Lung (tissue), 12 donors: Measurements from ENCODE around the gene CSMD2. TPM values are rescaled to one million over a fixed set of nuclear protein-coding genes. Genes with fewer than 3 reads are reported as not detected.

ENCODE experiments used
- ATAC-seq: fragments of 200-7000 bp; cut with Tn5 transposase; one replicate; pipeline ENCODE4 v1.9.1; 2020; ENCODE audit warnings: moderate number of reproducible peaks; ENCODE audit not compliant: insufficient read depth, low FRiP score
- DNase-seq, 3 donors: peaks; one replicate each; pipeline ENCODE4 v3.0.0-alpha.2; 2013 to 2017
- H3K27ac ChIP-seq, 2 donors: one replicate each; pipeline ENCODE4 v1.5.1; 2013; ENCODE audit warnings: mild to moderate bottlenecking in 2 of 2, moderate library complexity in 2 of 2, control low read depth in 1 of 2, inconsistent platforms in 1 of 2, low read depth in 1 of 2, low read length in 1 of 2
- H3K27me3 ChIP-seq, 3 donors: one replicate each; pipeline ENCODE4 v1.5.1; 2013; ENCODE audit warnings: low read length in 2 of 3; ENCODE audit not compliant: control insufficient read depth in 3 of 3, insufficient read depth in 3 of 3
- H3K36me3 ChIP-seq, 4 donors: one replicate each; pipeline ENCODE4 v1.5.1; 2013; ENCODE audit warnings: low read length in 4 of 4, mild to moderate bottlenecking in 1 of 4, moderate library complexity in 1 of 4; ENCODE audit not compliant: control insufficient read depth in 4 of 4, insufficient read depth in 4 of 4
- H3K4me1 ChIP-seq, 5 donors: one replicate each; pipeline ENCODE4 v1.5.1; 2013; ENCODE audit warnings: low read length in 5 of 5, mild to moderate bottlenecking in 2 of 5, moderate library complexity in 1 of 5; ENCODE audit not compliant: control insufficient read depth in 5 of 5, insufficient read depth in 5 of 5
- H3K4me3 ChIP-seq: one replicate; pipeline ENCODE4 v1.5.1; 2013; ENCODE audit warnings: mild to moderate bottlenecking, control low read depth, moderate library complexity
- H3K9ac ChIP-seq, 2 donors: one replicate each; pipeline ENCODE4 v1.5.1; 2013; ENCODE audit warnings: low read length in 2 of 2, control low read depth in 1 of 2; ENCODE audit not compliant: insufficient read depth in 1 of 2
- H3K9me3 ChIP-seq, 4 donors: one replicate each; pipeline ENCODE4 v1.5.1; 2013; ENCODE audit warnings: low read length in 3 of 4, mild to moderate bottlenecking in 1 of 4, moderate library complexity in 1 of 4; ENCODE audit not compliant: control insufficient read depth in 4 of 4, insufficient read depth in 3 of 4
- WGBS, 2 donors: extraction: QIAGEN DNeasy Blood & Tissue Kit; methylation state at CpG; one replicate each; pipeline ENCODE4 v1.1.7; 2013; 5-methylcytosine and 5-hydroxymethylcytosine counted together
- polyA plus RNA-seq, 2 donors: library from polyadenylated mRNA; stranded (reverse); fragments of 200-250 nt; gene quantifications; one replicate each; pipeline ENCODE4 v1.2.1, GENCODE V29; 2013
- total RNA-seq, 2 donors: library from RNA; depleted of rRNA in 1 of 2; stranded (reverse); fragments of >200 nt in 1 of 2; gene quantifications; one replicate each; pipeline ENCODE4 v1.2.1, GENCODE V29; 2014 to 2021
- TF ChIP-seq, protein P1 (sequence below): IDR thresholded peaks from 2 replicates; pipeline ENCODE4 v1.5.1; 2012; ENCODE audit warnings: mild to moderate bottlenecking; ENCODE audit errors: control extremely low read depth, extremely low read depth
- donor health status: control.
- donor health status: control.
- donor health status: Bipolar disorder and iron deficiency.
- donor health status: healthy.
- donor health status: DM: yes; HTN: yes; CAD: no.

CSMD2 gene
- total and polyA plus RNA-seq, 4 donors, result 0.11 to 1.2 (median 0.39) TPM

- no peak overlapping the region for H3K27ac ChIP-seq
- no peak overlapping the region for H3K9ac ChIP-seq
- no peaks in the 10 kb centered on the region for H3K4me1 ChIP-seq
- 74 to 76% methylated on average over 2 of the region's 2 CpGs for WGBS, 2 donors
- no peak overlapping the region for H3K4me3 ChIP-seq
- no peaks in the 10 kb centered on the region for H3K36me3 ChIP-seq
- H3K27me3 ChIP-seq, result peaks cover 0 to 25% (median 7%) of the 10 kb centered on the region in 3 donors
- TF ChIP-seq, protein P1, sequence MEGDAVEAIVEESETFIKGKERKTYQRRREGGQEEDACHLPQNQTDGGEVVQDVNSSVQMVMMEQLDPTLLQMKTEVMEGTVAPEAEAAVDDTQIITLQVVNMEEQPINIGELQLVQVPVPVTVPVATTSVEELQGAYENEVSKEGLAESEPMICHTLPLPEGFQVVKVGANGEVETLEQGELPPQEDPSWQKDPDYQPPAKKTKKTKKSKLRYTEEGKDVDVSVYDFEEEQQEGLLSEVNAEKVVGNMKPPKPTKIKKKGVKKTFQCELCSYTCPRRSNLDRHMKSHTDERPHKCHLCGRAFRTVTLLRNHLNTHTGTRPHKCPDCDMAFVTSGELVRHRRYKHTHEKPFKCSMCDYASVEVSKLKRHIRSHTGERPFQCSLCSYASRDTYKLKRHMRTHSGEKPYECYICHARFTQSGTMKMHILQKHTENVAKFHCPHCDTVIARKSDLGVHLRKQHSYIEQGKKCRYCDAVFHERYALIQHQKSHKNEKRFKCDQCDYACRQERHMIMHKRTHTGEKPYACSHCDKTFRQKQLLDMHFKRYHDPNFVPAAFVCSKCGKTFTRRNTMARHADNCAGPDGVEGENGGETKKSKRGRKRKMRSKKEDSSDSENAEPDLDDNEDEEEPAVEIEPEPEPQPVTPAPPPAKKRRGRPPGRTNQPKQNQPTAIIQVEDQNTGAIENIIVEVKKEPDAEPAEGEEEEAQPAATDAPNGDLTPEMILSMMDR, result no peak
- no peaks in the 10 kb centered on the region for H3K9me3 ChIP-seq
- ATAC-seq, result no peak
- DNase-seq, result no peak
Observed at GRCh38 chr1:34155860-34156259, 9.2 kb downstream of the CSMD2 start.

DNA sequence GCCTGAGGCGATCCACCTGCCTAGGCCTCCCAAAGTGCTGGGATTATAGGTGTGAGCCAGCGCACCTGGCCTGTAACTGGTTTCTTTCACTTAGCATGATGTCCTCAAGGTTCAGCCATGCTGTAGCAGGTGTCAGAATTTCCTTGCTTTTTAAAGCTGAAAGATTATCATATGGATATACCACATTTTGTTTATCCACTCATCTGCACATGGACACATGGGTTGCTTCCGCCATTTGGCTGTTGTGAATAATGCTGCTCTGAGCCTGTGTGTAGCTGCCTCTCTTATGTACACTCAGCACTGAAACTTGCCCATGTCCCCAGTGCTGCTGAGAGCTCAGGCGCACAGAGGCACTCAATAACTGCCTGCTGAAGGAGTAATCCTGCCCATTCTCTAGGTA lies 11.8 kb downstream of the CSMD2 start:
- no peak overlapping the region for H3K27ac ChIP-seq
- no peaks in the 10 kb centered on the region for H3K36me3 ChIP-seq
- H3K4me3 ChIP-seq, result no peak overlapping the region
- DNase-seq, result no peak
- WGBS, 2 donors, result 82 to 96% methylated on average over 4 of the region's 4 CpGs
- H3K9ac ChIP-seq, result no peak overlapping the region
- H3K4me1 ChIP-seq, result no peaks in the 10 kb centered on the region
- TF ChIP-seq, protein P1, result no peak
- no peaks in the 10 kb centered on the region for H3K9me3 ChIP-seq
- peaks cover 0 to 2% (median 0%) of the 10 kb centered on the region in 3 donors for H3K27me3 ChIP-seq
- ATAC-seq, result no peak

DNA sequence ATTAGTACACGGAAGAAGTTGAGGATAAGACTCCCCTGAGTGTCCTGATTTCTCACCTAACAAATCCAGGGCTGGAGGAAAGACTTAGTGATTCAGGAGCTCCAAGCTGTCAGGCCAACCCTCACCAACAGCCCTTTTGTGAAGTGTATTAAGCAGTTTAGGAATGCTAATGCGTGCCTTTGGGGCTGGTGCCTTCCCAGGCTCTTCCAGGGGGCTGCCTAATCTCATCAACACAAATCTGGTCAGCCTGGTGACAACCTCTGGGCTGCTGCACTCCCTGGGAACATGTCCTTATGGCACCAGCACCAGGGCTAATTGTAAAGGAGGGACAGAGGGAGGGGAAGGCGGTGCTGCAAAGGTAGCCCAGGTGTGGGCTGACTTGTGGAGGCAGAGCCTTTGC lies 15.5 kb downstream of the CSMD2 start:
- H3K9me3 ChIP-seq, result peaks cover 0 to 2% (median 0%) of the 10 kb centered on the region in 4 donors
- H3K27ac ChIP-seq, result no peak overlapping the region
- no peaks in the 10 kb centered on the region for H3K4me1 ChIP-seq
- H3K27me3 ChIP-seq, result peaks cover 0 to 2% (median 0%) of the 10 kb centered on the region in 3 donors
- no peak overlapping the region for H3K9ac ChIP-seq
- H3K36me3 ChIP-seq, result no peaks in the 10 kb centered on the region
- WGBS, 2 donors, result 27 to 36% methylated on average over 3 of the region's 3 CpGs
- DNase-seq (no peak), ATAC-seq (no peak)
- no peak overlapping the region for H3K4me3 ChIP-seq
- TF ChIP-seq, protein P1, result no peak

- Histone ChIP-seq H3K36me3 (no peaks in the 10 kb centered on the region), H3K27ac (no peak overlapping the region), H3K4me1 (no peaks in the 10 kb centered on the region), H3K27me3 (peaks cover 0 to 2% (median 0%) of the 10 kb centered on the region in 3 donors), H3K9ac (no peak overlapping the region), H3K9me3 (peaks cover 0 to 2% (median 0%) of the 10 kb centered on the region in 4 donors), H3K4me3 (no peak overlapping the region)
- no peak for ATAC-seq
- TF ChIP-seq, protein P1, result no peak
- WGBS, 2 donors, result 12% methylated on average over 4 of the region's 4 CpGs
- DNase-seq, result no peak
Observed at GRCh38 chr1:34147301-34147700, 17.7 kb downstream of the CSMD2 start.
